ENCODE data around the gene SNTN.

The SNTN gene

DNA sequence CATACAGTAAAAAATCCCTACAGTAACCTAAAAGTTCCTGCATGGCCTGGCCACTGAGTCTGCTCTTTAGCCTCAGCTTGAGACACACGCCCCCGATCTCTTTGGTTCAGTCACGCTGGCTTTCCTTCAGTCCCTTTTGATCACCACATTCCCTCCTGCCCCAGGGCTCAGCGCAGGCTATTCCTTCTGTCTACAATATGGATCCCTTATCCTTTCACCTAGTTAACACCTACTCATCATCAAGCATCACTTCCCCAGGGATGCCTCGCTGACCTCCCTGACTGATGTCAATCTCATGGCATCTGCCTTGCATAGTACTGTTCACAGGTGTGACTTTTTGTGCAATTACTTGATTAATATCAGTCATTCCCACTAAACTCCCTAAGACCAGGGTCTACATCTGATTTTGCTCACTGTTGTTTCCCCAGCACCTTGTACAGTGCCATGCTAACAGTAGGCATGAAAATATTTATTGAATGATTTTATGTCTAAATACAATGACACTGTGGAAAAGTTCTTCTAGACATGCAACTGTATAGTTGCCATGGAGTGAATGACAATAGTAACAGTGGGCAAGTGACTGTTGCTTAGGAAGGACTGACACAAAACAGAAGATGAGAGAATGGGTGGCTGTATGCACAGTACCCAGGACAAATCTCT, at the start of gene SNTN:
Gene SNTN, plus strand, starts transcription at position 610 of the 660 bp plus-strand sequence. Its CDS starts 13 bp downstream, at position 623.
- no peak for DNase-seq

DNA sequence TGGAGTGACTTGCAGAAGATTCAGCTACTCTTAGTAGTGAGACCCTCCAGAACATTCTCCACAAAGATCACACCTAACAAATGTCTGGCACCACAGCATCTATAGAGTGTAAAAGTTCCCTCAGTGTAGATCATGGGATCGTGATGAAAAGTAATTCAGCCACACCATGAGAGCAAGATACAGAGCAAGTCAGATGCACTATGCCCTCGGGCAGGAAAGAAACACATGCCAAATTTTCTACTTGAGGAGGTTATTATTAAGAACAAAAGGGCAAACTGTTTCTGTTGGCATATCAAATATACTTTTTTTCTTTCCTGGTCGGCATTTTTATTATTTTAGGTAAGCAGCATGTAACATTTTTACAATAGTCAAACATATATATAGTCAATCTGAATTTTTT, 44.8 kb upstream of the SNTN start:
- DNase-seq: no peak

DNA sequence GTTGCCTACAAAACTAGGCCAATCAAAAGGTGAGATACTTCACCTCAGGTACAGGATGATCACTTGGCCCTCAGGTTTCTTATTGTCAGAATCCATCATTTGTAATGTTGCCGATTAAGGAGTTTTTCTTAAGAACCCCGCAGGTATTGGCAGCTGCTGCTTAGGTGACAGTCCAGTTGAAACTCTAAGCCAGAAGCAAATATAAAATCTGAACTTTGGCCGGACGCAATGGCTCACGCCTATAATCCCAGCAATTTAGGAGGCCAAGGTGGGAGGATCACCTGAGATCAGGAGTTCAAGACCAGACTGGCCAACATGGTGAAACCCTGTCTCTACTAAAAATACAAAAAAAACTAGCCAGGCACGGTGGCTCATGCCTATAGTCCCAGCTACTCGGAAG, 43.1 kb upstream of the SNTN start:
- no peak for DNase-seq

- DNase-seq: no peak
Observed at GRCh38 chr3:63609834-63610233, 42.6 kb upstream of the SNTN start.

GRCh38 chr3:63611382-63611781, 41.1 kb upstream of the SNTN start:
- DNase-seq: no peak

DNA sequence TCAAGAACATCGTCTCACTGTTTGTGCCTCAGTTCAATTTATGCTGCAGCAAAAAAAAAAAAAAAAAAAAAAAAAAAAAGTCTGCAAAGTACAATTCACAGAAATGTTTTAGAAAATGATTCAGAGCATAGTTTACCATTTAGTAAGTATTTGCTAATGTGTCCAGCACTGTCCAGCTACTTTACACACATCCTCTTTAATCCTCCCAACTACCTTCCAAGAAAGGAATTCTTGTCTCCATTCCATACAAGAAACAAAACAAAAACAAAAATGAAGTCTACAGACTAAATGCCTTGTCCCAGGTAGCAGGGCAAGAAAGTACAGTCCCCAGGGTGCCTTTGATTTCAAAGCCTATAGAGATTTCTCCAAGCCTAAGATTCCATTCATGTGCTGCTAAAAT, 38.9 kb upstream of the SNTN start:
- DNase-seq: no peak

GRCh38 chr3:63617391-63617790, 35.1 kb upstream of the SNTN start:
- DNase-seq: no peak

DNA sequence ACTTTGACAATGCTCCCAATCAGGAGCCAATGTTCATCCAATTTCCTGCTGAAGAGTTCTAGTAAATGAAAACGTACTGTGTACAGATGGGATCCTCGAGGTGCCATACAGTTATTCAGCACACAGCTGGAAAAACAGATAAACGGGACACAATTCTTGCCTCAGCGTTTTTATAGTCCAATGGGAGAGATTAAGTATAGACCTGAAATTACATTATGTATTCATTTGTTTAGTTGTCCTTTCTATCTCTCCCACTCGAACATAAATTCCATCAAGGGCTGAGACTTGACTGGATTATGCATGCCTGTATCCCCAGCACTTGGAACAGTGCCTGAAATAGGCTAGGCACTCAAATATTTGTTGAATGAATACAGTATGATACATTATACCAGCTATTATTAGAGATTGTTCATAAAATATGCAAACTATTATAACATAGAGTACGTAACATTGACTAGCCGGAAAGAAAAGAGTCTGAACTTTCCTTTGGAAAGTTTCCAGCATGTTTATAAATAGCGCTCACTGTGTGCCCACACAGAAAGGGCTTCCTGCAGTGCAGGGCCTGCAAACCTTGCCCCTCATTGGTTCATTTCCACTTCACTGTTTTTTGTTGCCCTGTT, 27.4 kb upstream of the SNTN start:
- DNase-seq: no peak

GRCh38 chr3:63631670-63632069, 20.8 kb upstream of the SNTN start:
- DNase-seq: no peak

DNA sequence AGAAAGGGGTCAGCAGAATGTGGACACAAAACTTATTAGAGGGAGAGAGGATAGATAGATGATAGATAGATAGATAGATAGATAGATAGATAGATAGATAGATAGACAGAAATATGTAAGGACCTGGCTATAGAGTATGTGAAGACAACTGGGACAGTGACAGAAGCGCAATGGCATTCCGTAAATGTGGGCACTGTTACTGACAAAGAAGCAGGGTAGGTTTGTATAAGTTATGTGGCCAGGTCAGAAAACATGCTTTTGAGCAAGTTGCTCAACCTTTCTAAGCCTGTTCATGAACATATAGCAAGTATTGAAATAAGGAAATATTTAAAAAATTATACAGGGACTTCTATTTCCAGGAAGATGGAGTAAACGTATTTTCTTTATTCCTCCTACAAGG, 17.3 kb upstream of the SNTN start:
- no peak for DNase-seq

DNA sequence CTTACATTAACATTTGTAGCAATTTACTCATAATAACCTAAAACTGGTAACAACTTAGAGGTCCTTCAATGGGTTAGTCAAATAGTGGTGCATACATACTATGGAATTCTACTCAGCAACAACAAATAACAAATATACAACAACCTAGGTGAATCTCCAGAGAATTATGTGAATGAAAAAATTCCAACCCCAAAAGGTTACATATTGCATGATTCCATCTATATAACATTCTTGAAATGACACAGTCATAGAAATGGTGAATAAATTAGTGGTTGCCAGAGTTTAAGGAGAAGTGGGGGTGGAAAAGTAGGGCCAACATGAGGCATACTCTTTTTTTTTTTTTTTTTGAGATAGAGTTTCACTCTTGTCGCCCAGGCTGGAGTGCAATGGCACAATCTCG, 12.7 kb upstream of the SNTN start:
- DNase-seq: no peak

DNA sequence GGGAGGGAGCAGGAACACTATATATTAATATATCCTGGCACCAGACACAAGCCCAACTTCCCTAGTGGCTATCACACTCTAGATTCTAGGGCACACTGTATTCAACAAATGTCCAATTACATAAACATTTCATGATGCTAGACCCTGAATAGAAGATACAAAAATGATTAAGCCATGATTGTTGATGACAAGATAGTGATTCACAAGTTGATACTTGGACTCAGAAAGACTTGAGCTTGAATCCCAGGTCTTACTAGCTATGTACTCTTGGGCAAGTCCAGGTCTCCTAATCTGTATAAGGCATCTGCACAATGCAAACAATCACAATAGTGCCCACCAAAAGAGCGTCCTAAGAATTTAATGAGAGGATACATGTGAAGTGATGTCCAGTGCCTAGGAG, 10.0 kb upstream of the SNTN start:
- DNase-seq: no peak

DNA sequence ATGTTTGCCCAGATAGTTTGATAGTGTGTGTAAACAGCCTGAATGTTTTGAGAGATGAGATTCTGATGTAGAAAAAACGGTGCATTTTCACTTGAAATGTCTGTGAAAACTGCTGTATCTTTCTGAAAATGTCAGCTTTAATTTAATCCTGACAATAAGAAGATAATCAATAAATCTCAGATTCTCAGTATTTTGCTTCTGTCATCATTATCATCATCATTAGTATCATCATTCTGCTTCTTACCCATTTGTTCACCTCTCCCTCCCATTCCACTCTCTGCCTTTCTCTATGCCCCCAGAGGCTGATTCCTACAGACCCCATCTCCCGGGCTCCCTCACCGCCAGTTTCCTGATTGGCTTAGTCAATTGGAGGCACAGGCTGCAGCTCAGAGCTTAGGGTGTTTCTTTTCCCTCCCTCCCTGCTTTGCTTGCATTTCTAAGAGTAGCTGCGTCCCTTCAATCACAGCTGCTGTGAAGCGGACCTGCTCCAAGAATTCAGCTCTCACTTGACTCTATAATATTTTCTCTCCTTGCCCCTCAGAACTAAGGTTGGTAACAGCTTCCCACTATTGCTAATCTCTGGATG, 8.2 kb upstream of the SNTN start:
- no peak for DNase-seq

- DNase-seq: peak; percentile 40
Observed at GRCh38 chr3:63644928-63645781, 7.3 kb upstream of the SNTN start.

- no peak for DNase-seq
Observed at GRCh38 chr3:63654211-63654610, 1.7 kb downstream of the SNTN start.

- DNase-seq: no peak
Observed at GRCh38 chr3:63654931-63655330, 2.5 kb downstream of the SNTN start.

DNA sequence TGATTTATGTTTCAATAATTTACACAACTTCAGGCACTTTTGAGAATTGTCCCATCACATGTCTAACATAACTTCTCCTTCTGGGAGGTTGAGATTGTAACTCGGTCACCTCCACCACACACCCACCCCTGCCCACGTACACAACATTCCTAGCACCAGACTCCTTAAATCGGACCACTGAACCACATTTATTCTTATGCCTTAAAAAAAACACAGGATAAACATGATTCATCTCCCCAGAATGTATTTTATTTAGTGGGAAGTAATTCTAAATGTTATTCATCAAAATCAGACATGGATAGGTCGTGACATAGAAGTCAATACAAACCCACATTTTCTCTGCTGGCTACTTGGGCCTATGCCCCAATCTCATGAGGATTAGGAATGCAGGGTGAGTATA, 3.0 kb downstream of the SNTN start:
- no peak for DNase-seq

DNA sequence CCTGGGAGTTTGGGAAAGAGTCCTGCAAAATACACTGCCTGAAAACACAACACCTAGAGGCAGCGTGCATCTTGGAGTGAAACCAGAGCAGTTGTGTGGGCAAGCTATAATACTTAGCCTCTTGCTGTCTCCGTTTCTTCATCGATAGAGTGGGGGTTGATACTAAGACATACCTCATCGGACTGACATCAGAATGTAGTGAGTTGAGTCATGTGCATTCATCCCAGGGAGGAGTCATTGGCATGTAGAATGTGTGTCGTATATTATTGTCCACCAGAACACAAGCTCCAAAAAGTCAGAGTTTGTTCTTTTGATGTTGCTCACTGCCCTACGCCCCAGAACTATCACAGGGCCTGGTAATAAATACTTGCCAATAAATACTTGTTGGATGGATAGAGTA, 4.3 kb downstream of the SNTN start:
- DNase-seq: no peak

DNA sequence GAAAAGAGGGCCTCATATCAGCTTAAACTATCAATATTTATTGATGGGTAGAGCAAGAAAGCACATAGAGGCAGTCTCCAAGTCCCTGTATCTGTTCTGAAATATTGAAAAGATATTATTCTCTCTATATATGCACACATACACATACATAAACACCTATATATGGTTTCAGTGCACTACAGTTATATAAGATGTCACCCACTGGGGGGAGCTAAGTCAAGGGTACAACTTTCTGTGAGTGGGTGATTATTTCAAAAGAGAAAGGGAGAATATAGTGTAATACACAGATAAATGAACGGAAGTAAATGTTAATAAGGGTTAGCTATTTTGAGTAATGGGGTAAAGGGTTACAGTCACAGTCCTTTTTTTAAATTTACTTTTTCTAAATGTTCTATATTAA, 8.8 kb downstream of the SNTN start:
- no peak for DNase-seq

GRCh38 chr3:63662011-63662410, 9.5 kb downstream of the SNTN start:
- no peak for DNase-seq

GRCh38 chr3:63662500-63662899, 10.0 kb downstream of the SNTN start:
- DNase-seq: peak; percentile 17

DNA sequence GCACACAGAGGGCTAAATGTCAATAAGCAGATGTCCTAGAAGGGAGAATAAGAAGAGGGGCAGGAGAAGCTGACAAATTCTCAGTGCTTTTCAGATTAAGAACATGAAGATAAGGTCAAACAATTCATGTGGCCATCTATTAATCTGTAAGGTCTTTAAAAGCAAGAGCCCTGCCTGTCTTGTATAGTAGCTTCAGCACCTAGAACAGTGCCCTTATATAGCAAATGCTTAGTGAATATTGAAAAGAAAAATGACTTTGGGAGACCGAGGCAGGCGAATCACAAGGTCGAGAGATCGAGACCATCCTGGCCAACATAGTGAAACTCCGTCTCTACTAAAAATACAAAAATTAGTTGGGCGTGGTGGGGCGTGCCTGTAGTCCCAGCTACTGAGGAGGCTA, 18.1 kb downstream of the SNTN start:
- no peak for DNase-seq

- DNase-seq: no peak
Observed at GRCh38 chr3:63673111-63673510, 20.6 kb downstream of the SNTN start.

GRCh38 chr3:63674586-63674985, 22.1 kb downstream of the SNTN start:
- DNase-seq: no peak

All from NCI-H526 treated with DMSO at 0.1 percent for 48 hours (cell line).